Measurements from ENCODE around the gene RASA2.
"Not testable (repeated sequence)": the region's sequence is repeated elsewhere in the genome, so short reads cannot be mapped to it uniquely, and the experiment has no call there.

Gene RASA2

DNA sequence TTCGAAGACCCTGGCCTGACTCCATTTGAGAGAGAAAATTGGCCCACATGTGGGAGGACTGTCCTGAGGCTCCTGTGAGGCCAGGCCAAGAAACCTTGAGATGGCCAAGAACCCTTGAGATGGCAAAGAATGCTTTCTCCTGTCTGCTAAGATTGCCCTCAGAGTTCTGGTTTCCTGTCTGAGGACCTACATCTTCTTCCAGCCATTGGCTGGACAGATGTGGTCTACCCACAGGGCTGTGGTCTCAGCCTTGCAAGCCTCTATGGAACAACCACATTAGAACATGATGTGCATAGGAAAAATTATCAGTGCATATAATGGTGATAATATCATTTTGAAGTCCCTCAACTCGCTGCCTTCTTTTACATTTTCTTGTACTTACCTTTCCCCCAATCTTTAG lies 10.8 kb upstream of the RASA2 start:
- Histone ChIP-seq H3K9ac (no peak overlapping the region), H3K27me3 (ENCODE audit: insufficient read depth, low read depth) (no peaks in the 10 kb centered on the region), H3K4me3 (IDR thresholded peaks at IDR 0.05; ENCODE audit: insufficient read depth, low read depth, low read length) (no peak overlapping the region), H3K27ac (no peak overlapping the region), H2AFZ (ENCODE audit: low read depth) (no peak overlapping the region), H4K20me1 (ENCODE audit: insufficient read depth) (no peaks in the 10 kb centered on the region), H3K36me3 (ENCODE audit: insufficient read depth) (no peaks in the 10 kb centered on the region), H3K79me2 (ENCODE audit: insufficient read depth, low read depth) (no peaks in the 10 kb centered on the region), H3K4me1 (ENCODE audit: low read depth, poor library complexity, severe bottlenecking) (peaks cover 12% of the 10 kb centered on the region), H3K4me2 (no peak overlapping the region)
- TF ChIP-seq, protein P1, sequence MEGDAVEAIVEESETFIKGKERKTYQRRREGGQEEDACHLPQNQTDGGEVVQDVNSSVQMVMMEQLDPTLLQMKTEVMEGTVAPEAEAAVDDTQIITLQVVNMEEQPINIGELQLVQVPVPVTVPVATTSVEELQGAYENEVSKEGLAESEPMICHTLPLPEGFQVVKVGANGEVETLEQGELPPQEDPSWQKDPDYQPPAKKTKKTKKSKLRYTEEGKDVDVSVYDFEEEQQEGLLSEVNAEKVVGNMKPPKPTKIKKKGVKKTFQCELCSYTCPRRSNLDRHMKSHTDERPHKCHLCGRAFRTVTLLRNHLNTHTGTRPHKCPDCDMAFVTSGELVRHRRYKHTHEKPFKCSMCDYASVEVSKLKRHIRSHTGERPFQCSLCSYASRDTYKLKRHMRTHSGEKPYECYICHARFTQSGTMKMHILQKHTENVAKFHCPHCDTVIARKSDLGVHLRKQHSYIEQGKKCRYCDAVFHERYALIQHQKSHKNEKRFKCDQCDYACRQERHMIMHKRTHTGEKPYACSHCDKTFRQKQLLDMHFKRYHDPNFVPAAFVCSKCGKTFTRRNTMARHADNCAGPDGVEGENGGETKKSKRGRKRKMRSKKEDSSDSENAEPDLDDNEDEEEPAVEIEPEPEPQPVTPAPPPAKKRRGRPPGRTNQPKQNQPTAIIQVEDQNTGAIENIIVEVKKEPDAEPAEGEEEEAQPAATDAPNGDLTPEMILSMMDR (conservative IDR thresholded peaks at IDR 0.05; ENCODE audit: low read depth, low read length) = no peak

DNA sequence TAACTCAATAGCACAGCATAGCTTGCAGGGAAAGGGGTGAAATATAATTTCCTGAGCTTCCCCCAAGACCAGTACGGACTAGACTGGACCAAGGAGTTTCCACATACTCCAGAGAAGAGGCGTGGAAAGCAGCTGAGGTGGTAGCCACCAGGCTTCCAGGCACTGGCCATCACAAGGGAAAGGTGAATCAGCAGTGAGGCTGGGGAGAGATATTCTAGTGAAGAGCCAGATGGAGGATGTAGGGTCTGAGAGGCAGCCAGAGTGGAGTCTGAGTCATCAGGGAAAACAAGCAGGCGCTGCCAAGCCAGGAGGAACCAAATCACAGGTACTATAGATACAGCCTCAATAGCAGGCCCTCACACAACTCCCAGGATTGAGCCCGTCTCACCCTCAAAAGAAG lies 9.6 kb upstream of the RASA2 start:
- H3K27me3 ChIP-seq (ENCODE audit: insufficient read depth, low read depth) = no peaks in the 10 kb centered on the region
- H3K27ac ChIP-seq = no peak overlapping the region
- H3K9ac ChIP-seq = no peak overlapping the region
- no peak overlapping the region for H3K4me2 ChIP-seq
- no peaks in the 10 kb centered on the region for H4K20me1 ChIP-seq (ENCODE audit: insufficient read depth)
- TF ChIP-seq, protein P1 (conservative IDR thresholded peaks at IDR 0.05; ENCODE audit: low read depth, low read length) = no peak
- no peaks in the 10 kb centered on the region for H3K36me3 ChIP-seq (ENCODE audit: insufficient read depth)
- no peaks in the 10 kb centered on the region for H3K79me2 ChIP-seq (ENCODE audit: insufficient read depth, low read depth)
- no peak overlapping the region for H2AFZ ChIP-seq (ENCODE audit: low read depth)
- no peak overlapping the region for H3K4me3 ChIP-seq (IDR thresholded peaks at IDR 0.05; ENCODE audit: insufficient read depth, low read depth, low read length)
- peaks cover 12% of the 10 kb centered on the region for H3K4me1 ChIP-seq (ENCODE audit: low read depth, poor library complexity, severe bottlenecking)

DNA sequence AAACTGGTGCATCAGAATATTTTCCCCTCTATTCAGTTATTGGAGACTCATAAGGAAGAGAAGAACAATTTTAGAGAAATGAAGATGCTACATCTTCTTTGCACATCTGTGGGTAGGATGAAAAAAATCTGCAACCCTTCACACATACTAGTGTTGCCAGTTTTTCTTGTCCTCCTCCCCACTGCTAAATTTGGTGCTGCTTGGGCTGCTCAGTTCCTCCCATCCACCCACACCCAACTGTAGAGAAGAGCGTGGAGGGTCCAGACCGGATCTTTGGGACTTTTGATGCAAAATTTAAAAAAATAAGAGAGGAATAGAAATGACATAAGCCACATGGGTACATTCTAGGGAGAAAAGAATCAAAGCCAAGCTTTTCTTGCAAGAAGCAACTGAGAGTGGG lies 8.7 kb upstream of the RASA2 start:
- H2AFZ ChIP-seq (ENCODE audit: low read depth) = no peak overlapping the region
- H4K20me1 ChIP-seq (ENCODE audit: insufficient read depth) = no peaks in the 10 kb centered on the region
- peaks cover 12% of the 10 kb centered on the region for H3K4me1 ChIP-seq (ENCODE audit: low read depth, poor library complexity, severe bottlenecking)
- no peak overlapping the region for H3K9ac ChIP-seq
- no peaks in the 10 kb centered on the region for H3K79me2 ChIP-seq (ENCODE audit: insufficient read depth, low read depth)
- H3K36me3 ChIP-seq (ENCODE audit: insufficient read depth) = no peaks in the 10 kb centered on the region
- TF ChIP-seq, protein P1 (conservative IDR thresholded peaks at IDR 0.05; ENCODE audit: low read depth, low read length) = no peak
- H3K27me3 ChIP-seq (ENCODE audit: insufficient read depth, low read depth) = no peaks in the 10 kb centered on the region
- no peak overlapping the region for H3K4me2 ChIP-seq
- H3K4me3 ChIP-seq (IDR thresholded peaks at IDR 0.05; ENCODE audit: insufficient read depth, low read depth, low read length) = no peak overlapping the region
- H3K27ac ChIP-seq = no peak overlapping the region

DNA sequence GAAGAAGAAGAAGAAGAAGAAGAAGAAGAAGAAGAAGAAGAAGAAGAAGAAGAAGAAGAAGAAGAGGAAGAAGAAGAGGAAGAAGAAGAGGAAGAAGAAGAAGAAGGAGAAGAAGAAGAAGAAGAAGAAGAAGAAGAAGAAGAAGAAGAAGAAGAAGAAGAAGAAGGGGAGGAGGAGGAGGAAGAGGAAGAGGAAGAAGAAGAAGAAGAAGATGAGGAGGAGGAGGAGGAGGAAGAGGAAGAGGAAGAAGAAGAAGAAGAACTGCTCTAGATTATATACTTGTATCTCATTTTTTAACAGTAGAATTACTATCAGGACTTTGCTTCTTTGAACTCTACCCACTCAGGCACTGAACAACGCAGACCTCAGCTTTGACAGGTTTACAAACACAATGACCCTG lies 8.0 kb upstream of the RASA2 start:
- H4K20me1 ChIP-seq (ENCODE audit: insufficient read depth); H3K79me2 ChIP-seq (ENCODE audit: insufficient read depth, low read depth); H3K4me2 ChIP-seq; H3K4me3 ChIP-seq (IDR thresholded peaks at IDR 0.05; ENCODE audit: insufficient read depth, low read depth, low read length); H3K27ac ChIP-seq; H3K36me3 ChIP-seq (ENCODE audit: insufficient read depth); H3K27me3 ChIP-seq (ENCODE audit: insufficient read depth, low read depth); H2AFZ ChIP-seq (ENCODE audit: low read depth); H3K9ac ChIP-seq: not testable (repeated sequence)
- H3K4me1 ChIP-seq (ENCODE audit: low read depth, poor library complexity, severe bottlenecking) = peaks cover 12% of the 10 kb centered on the region

DNA sequence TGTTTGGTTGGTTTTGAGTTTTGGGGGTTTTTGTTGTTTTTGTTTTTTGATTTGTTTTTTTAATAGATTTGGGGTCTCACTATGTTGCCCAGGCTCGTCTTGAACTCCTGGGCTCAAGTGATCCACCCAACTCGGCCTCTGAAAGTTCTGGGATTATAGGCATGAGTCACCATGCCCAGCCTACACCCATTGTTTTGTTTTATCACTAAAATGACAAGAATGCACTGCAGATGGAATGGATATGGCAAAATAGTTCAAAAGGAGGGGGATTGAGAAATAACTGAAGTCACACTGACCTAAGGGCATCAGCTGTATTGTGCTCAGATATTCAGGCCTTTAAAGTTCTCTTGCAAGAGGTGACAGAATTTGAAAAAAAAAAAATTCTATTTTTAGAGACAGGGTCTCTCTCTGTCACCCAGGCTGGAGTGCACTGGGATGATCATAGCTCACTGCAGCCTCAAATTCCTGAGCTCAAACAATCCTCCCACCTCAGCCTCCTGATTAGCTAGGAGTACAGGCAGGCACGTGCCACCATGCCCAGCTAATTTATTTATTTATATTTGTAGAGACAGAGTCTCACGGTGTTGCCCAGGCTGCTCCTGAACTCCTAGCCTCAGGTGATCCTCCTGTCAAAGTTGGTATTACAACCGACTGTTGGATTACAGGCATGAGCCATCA lies 4.4 kb upstream of the RASA2 start:
- no peaks in the 10 kb centered on the region for H3K79me2 ChIP-seq (ENCODE audit: insufficient read depth, low read depth)
- TF ChIP-seq, protein P1 (conservative IDR thresholded peaks at IDR 0.05; ENCODE audit: low read depth, low read length) = no peak
- no peaks in the 10 kb centered on the region for H3K27me3 ChIP-seq (ENCODE audit: insufficient read depth, low read depth)
- H3K4me1 ChIP-seq (ENCODE audit: low read depth, poor library complexity, severe bottlenecking) = no peaks in the 10 kb centered on the region
- no peak overlapping the region for H3K4me3 ChIP-seq (IDR thresholded peaks at IDR 0.05; ENCODE audit: insufficient read depth, low read depth, low read length)
- H3K27ac ChIP-seq = no peak overlapping the region
- H2AFZ ChIP-seq (ENCODE audit: low read depth) = no peak overlapping the region
- H3K9ac ChIP-seq = no peak overlapping the region
- no peak overlapping the region for H3K4me2 ChIP-seq
- no peaks in the 10 kb centered on the region for H4K20me1 ChIP-seq (ENCODE audit: insufficient read depth)
- H3K36me3 ChIP-seq (ENCODE audit: insufficient read depth) = no peaks in the 10 kb centered on the region
